GM10248 (cell line): ENCODE measurements around the gene P3H3.

ENCODE experiments used
- CTCF ChIA-PET: fragments of 300-600 bp; sonication (Branson Sonifier 250); formaldehyde crosslinking; extraction: SDS; loops from one replicate; lab custom pipeline; 2021; ENCODE audit warnings: antibody characterized with exemption; lab: Yijun Ruan, JAX
- POLR2A ChIA-PET: fragments of 350-650 bp; sonication (Branson Sonifier 250); formaldehyde crosslinking; extraction: SDS; loops from one replicate; lab custom pipeline; 2020; ENCODE audit warnings: antibody characterized with exemption; lab: Yijun Ruan, JAX
- DNase-seq: peaks from one replicate; pipeline ENCODE4 v3.0.0; 2012; ENCODE audit errors: extremely low spot score
- TF ChIP-seq, protein P1 (sequence below): IDR thresholded peaks from 2 replicates; pipeline ENCODE4 v1.5.1; 2012; ENCODE audit warnings: mild to moderate bottlenecking, low read depth; ENCODE audit errors: extremely low read depth, missing control alignments, control extremely low read depth

Gene P3H3

DNA sequence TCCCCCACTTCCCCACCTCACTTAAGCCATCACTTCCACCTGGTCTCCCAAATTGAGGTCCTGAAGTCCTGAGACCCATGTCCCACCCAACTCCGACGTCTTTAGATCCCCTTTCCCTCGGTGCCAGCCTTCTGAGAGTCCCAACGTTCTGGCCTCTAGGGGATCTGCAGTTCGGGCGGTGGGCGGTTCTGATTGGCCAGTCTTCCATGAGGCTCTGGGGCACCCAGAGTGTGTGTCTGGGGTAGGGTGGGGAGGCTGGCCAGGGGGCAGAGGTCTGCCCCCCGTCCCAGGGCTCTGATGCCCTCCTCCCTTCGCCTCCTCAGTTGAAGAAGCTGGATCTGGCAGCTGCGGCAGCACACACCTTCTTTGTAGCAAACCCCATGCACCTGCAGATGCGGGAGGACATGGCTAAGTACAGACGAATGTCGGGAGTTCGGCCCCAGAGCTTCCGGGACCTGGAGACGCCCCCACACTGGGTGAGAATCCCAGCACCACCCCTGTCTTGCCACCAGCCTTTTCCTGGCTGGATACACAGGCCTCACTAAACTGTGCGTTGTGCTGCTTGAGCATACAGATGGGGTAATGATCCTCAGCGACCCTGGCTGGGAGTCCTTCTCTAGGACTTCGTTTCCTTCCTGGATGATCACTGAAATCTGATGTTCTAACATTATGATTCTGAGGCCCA, 1.5 kb downstream of the P3H3 start:
- POLR2A ChIA-PET = interaction anchor here (1.3 kb wide), 1 partner anchor 38 kb away, joined by 5 read pairs; the partner anchor contains the start of gene TPI1
- TF ChIP-seq, protein P1, sequence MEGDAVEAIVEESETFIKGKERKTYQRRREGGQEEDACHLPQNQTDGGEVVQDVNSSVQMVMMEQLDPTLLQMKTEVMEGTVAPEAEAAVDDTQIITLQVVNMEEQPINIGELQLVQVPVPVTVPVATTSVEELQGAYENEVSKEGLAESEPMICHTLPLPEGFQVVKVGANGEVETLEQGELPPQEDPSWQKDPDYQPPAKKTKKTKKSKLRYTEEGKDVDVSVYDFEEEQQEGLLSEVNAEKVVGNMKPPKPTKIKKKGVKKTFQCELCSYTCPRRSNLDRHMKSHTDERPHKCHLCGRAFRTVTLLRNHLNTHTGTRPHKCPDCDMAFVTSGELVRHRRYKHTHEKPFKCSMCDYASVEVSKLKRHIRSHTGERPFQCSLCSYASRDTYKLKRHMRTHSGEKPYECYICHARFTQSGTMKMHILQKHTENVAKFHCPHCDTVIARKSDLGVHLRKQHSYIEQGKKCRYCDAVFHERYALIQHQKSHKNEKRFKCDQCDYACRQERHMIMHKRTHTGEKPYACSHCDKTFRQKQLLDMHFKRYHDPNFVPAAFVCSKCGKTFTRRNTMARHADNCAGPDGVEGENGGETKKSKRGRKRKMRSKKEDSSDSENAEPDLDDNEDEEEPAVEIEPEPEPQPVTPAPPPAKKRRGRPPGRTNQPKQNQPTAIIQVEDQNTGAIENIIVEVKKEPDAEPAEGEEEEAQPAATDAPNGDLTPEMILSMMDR = no peak
- no peak for DNase-seq
- CTCF ChIA-PET = interaction anchor here (1.0 to 6.6 kb wide), 14 partner anchors 7 to 266 kb away, joined by 3 to 60 read pairs (median 4); partner anchors contain the start of genes COPS7A, GNB3, MLF2 and PTMS

GRCh38 chr12:6830286-6830890, 2.2 kb downstream of the P3H3 start:
- DNase-seq = no peak
- TF ChIP-seq, protein P1 = no peak
- ChIA-PET CTCF (interaction anchor here (0.8 to 3.8 kb wide), 9 partner anchors 8 to 78 kb away, joined by 3 to 15 read pairs (median 4); partner anchors contain the start of genes GNB3, MLF2 and SPSB2), POLR2A (interaction anchor here (1.3 kb wide), 1 partner anchor 37 kb away, joined by 5 read pairs; the partner anchor contains the start of gene TPI1)

GRCh38 chr12:6830999-6831398, 2.8 kb downstream of the P3H3 start:
- TF ChIP-seq, protein P1 = no peak
- ChIA-PET POLR2A (interaction anchor here (1.3 kb wide), 1 partner anchor 36 kb away, joined by 5 read pairs; the partner anchor contains the start of gene TPI1), CTCF (interaction anchor here (0.8 to 3.8 kb wide), 11 partner anchors 9 to 277 kb away, joined by 3 to 15 read pairs (median 4); partner anchors contain the start of genes GNB3, MLF2, SPSB2 and TPI1)
- no peak for DNase-seq

- no peak for DNase-seq
- TF ChIP-seq, protein P1 = no peak
- POLR2A ChIA-PET = no interaction called here
- CTCF ChIA-PET = interaction anchor here (0.9 to 3.8 kb wide), 8 partner anchors 9 to 278 kb away, joined by 3 to 15 read pairs (median 3); partner anchors contain the start of genes GNB3, GPR162, SPSB2 and TPI1
These were observed 3.3 kb downstream of the P3H3 start for GRCh38 chr12:6831450-6831995.

GRCh38 chr12:6832125-6832524, 3.9 kb downstream of the P3H3 start:
- TF ChIP-seq, protein P1 = no peak
- ChIA-PET CTCF (interaction anchor here (1.2 to 5.7 kb wide), 7 partner anchors 8 to 279 kb away, joined by 3 to 46 read pairs (median 5); partner anchors contain the start of genes CDCA3, GNB3, GPR162 and TPI1), POLR2A (no interaction called here)
- DNase-seq = no peak
